Activated CD8-positive, alpha-beta T cell treated with anti-CD3 and anti-CD28 coated beads for 36 hours (primary cell): ENCODE results near the gene PIP5K1B. TPM values are rescaled to one million over a fixed set of nuclear protein-coding genes. Genes with fewer than 3 reads are reported as not detected.

ENCODE experiments used
- ATAC-seq: fragments of 200-7000 bp; cut with Tn5 transposase; one replicate; pipeline ENCODE4 v1.10.0; 2021; ENCODE audit warnings: mild to moderate bottlenecking, moderate library complexity
- CTCF ChIA-PET: fragments of 350-600 bp; sonication (Branson Sonifier 250); formaldehyde crosslinking; loops from one replicate; lab custom pipeline; 2021; ENCODE audit warnings: antibody characterized with exemption; lab: Charles Lee
- POLR2A ChIA-PET: fragments of 350-600 bp; sonication (Branson Sonifier 250); formaldehyde crosslinking; loops from one replicate; lab custom pipeline; 2021; ENCODE audit warnings: antibody characterized with exemption; lab: Charles Lee
- DNase-seq: peaks from one replicate; pipeline ENCODE4 v3.0.0-alpha.2; 2020
- H3K27ac Mint-ChIP-seq: one replicate; pipeline ENCODE4 v1.8.0; 2021; ENCODE audit warnings: mild to moderate bottlenecking, mixed read lengths
- H3K27me3 Mint-ChIP-seq: one replicate; pipeline ENCODE4 v1.8.0; 2021; ENCODE audit warnings: mixed read lengths
- H3K36me3 Mint-ChIP-seq: one replicate; pipeline ENCODE4 v1.8.0; 2021; ENCODE audit warnings: low read depth, mixed read lengths
- H3K4me1 Mint-ChIP-seq: one replicate; pipeline ENCODE4 v1.8.0; 2021; ENCODE audit warnings: low read depth, mixed read lengths
- H3K4me3 Mint-ChIP-seq: one replicate; pipeline ENCODE4 v1.8.0; 2021; ENCODE audit warnings: mild to moderate bottlenecking, moderate library complexity, mixed read lengths
- H3K9me3 Mint-ChIP-seq: one replicate; pipeline ENCODE4 v1.8.0; 2021; ENCODE audit warnings: mixed read lengths
- intact Hi-C: fragments of 100-400 bp; cut with micrococcal nuclease; formaldehyde crosslinking; loops from one replicate; pipeline ENCODE4 v1.10.0; 2022
- total RNA-seq, 2 experiments: library from RNA; stranded (reverse); gene quantifications; one replicate each; pipeline ENCODE4 v1.2.3, GENCODE V29; 2021
- TF ChIP-seq, protein P1 (sequence below): fragments of 200-600 bp; IDR thresholded peaks from one replicate; pipeline ENCODE4 v1.8.0; 2022; ENCODE audit warnings: antibody characterized with exemption, mild to moderate bottlenecking

PIP5K1B gene
- total RNA-seq, 2 experiments from 2014 or later: 0.43 to 0.98 TPM

DNA sequence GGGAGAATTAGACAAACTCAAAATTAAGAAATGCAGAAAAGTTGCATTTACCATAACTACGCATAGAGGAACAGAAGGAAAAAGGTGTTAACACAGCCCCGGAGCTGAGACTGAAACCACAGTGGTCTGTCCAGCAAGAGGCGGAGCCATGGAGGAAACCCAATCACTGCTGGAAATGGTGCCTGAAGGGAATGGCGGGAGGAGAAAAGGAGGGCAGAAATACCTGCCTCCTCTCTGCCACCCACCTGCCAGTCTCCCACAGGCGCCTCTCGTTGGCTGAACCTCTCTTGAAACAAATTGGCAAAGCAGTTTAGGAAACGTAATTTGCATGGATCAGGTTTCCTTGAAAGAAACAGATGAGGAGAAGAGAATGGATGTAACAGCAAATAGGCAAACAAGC, 318.6 kb downstream of the PIP5K1B start:
- TF ChIP-seq, protein P1, sequence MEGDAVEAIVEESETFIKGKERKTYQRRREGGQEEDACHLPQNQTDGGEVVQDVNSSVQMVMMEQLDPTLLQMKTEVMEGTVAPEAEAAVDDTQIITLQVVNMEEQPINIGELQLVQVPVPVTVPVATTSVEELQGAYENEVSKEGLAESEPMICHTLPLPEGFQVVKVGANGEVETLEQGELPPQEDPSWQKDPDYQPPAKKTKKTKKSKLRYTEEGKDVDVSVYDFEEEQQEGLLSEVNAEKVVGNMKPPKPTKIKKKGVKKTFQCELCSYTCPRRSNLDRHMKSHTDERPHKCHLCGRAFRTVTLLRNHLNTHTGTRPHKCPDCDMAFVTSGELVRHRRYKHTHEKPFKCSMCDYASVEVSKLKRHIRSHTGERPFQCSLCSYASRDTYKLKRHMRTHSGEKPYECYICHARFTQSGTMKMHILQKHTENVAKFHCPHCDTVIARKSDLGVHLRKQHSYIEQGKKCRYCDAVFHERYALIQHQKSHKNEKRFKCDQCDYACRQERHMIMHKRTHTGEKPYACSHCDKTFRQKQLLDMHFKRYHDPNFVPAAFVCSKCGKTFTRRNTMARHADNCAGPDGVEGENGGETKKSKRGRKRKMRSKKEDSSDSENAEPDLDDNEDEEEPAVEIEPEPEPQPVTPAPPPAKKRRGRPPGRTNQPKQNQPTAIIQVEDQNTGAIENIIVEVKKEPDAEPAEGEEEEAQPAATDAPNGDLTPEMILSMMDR: no peak
- POLR2A ChIA-PET: interaction anchor here (1.8 kb wide), 1 partner anchor 12 kb away, joined by 7 read pairs; the partner anchor contains the start of gene FXN
- intact Hi-C loops: loop anchor here (10.0 kb wide), 2 partner anchors 239 to 439 kb away; a partner anchor contains a TSS
- DNase-seq (no peak), ATAC-seq (no peak)
- Mint-ChIP-seq H3K9me3 (no peaks in the 10 kb centered on the region), H3K27me3 (no peaks in the 10 kb centered on the region), H3K36me3 (no peaks in the 10 kb centered on the region), H3K27ac (no peak overlapping the region), H3K4me1 (peaks cover 25% of the 10 kb centered on the region), H3K4me3 (no peak overlapping the region)
- CTCF ChIA-PET: interaction anchor here (1.9 kb wide), 1 partner anchor 24 kb away, joined by 7 read pairs; no protein-coding TSS in a partner anchor

DNA sequence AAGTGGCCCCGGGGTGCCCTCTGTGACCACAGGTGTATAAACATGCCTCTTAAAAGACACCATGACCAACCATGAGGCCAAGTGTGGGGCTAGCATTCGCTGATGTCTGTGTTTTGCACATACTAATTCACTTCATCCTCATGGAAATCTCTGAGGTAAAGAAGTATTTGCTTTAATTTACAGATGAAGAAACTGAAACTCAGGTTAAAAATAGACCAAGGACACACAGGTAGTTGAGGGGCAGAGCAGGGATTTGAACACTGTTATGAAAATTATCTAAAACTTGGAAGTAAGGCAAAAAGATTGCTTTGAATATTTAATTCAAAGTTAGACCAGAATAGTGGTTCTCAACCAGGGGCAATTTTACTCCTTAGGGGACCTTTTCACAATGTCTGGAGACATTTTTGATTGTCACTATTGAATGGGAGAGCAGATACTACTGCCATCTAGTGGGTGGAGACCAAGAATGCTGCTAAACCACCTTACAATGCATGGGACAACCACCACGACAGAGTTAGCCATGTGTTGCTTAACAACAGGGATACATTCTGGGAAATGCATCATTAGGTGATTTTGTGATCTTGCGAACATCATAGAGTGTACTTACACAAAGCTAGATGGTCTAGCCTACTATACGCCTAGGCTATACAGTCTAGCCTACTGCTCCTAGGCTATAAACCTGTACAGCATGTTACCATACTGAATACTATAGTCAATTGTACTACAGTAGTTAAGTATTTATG, 322.5 kb downstream of the PIP5K1B start:
- H3K36me3 Mint-ChIP-seq: no peaks in the 10 kb centered on the region
- peak; percentile 71 for ATAC-seq
- peaks cover 38% of the 10 kb centered on the region for H3K4me1 Mint-ChIP-seq
- peak; percentile 50 for DNase-seq
- TF ChIP-seq, protein P1: peak; percentile 85
- peaks cover 6% of the 10 kb centered on the region for H3K9me3 Mint-ChIP-seq
- CTCF ChIA-PET: interaction anchor here (1.0 to 1.6 kb wide), 8 partner anchors 7 to 168 kb away, joined by 3 to 10 read pairs (median 4); no protein-coding TSS in a partner anchor
- POLR2A ChIA-PET: no interaction called here
- H3K27ac Mint-ChIP-seq: no peak overlapping the region
- H3K4me3 Mint-ChIP-seq: no peak overlapping the region
- intact Hi-C loops: loop anchor here (10.0 kb wide), 2 partner anchors 243 to 443 kb away; a partner anchor contains a TSS
- no peaks in the 10 kb centered on the region for H3K27me3 Mint-ChIP-seq

GRCh38 chr9:69028754-69029153, 323.7 kb downstream of the PIP5K1B start:
- Mint-ChIP-seq H3K36me3 (no peaks in the 10 kb centered on the region), H3K9me3 (peaks cover 6% of the 10 kb centered on the region), H3K27me3 (no peaks in the 10 kb centered on the region), H3K4me1 (peaks cover 38% of the 10 kb centered on the region), H3K4me3 (no peak overlapping the region), H3K27ac (no peak overlapping the region)
- CTCF ChIA-PET: interaction anchor here (1.0 to 1.6 kb wide), 8 partner anchors 9 to 167 kb away, joined by 3 to 10 read pairs (median 4); no protein-coding TSS in a partner anchor
- TF ChIP-seq, protein P1: no peak
- DNase-seq (peak; percentile 61), ATAC-seq (peak; percentile 66)
- POLR2A ChIA-PET: no interaction called here
- intact Hi-C loops: loop anchor here (10.0 kb wide), 2 partner anchors 244 to 444 kb away; a partner anchor contains a TSS

DNA sequence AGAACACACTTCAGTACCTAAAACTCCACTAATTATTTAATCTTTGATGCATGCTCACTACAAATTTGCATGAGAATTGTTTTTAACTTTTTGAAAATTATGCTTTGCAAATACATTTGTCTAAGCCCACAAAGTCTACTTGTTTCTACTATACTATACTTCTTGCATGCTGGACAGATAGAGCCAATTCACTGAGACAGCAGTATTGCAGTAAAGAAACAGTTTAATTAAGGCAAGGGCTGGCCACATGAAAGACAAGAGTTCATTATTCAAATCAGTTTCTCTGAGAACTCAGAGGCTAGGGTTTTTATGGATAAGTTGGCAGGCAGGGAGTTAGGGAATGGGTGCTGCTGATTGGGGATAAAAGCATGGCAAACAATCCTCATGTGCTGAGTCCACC, 324.5 kb downstream of the PIP5K1B start:
- no peaks in the 10 kb centered on the region for H3K27me3 Mint-ChIP-seq
- CTCF ChIA-PET: interaction anchor here (1.8 kb wide), 1 partner anchor 9 kb away, joined by 4 read pairs; no protein-coding TSS in a partner anchor
- peaks cover 6% of the 10 kb centered on the region for H3K9me3 Mint-ChIP-seq
- POLR2A ChIA-PET: no interaction called here
- ATAC-seq (no peak), DNase-seq (no peak)
- H3K4me3 Mint-ChIP-seq: no peak overlapping the region
- peaks cover 38% of the 10 kb centered on the region for H3K4me1 Mint-ChIP-seq
- no peaks in the 10 kb centered on the region for H3K36me3 Mint-ChIP-seq
- no peak overlapping the region for H3K27ac Mint-ChIP-seq
- TF ChIP-seq, protein P1: no peak
- intact Hi-C loops: loop anchor here (10.0 kb wide), 2 partner anchors 245 to 445 kb away; a partner anchor contains a TSS
